Stimulated activated CD8-positive, alpha-beta memory T cell treated with anti-CD3 and anti-CD28 coated beads, Interleukin-2, amount 100 ng/mL, for 48 hours (primary cell): ENCODE data around the gene PTH.

Experiments used
- DNase-seq, 2 donors: peaks; one replicate each; pipeline ENCODE4 v3.0.0-alpha.2; 2020; ENCODE audit warnings: low read depth in 2 of 2

The PTH gene

DNA sequence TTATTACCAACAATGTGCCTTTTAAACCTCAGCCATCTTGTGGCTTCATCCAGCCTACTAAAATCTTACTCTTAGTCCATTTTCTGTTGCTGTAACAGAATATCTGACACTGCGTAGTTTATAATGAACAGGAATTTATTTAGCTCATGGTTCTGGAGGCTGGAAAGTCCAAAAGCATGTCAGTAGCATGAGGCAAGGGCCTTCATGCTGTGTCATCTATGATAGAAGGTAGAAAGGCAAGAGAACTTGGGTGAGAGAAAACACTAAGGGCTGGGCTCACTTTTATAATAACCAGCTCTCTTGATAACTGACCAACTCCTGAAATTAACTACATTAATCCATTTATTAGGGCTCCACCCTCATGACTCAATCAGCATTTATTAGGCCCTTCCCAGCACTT is 46.3 kb downstream of the PTH start:
- no peak for DNase-seq

DNA sequence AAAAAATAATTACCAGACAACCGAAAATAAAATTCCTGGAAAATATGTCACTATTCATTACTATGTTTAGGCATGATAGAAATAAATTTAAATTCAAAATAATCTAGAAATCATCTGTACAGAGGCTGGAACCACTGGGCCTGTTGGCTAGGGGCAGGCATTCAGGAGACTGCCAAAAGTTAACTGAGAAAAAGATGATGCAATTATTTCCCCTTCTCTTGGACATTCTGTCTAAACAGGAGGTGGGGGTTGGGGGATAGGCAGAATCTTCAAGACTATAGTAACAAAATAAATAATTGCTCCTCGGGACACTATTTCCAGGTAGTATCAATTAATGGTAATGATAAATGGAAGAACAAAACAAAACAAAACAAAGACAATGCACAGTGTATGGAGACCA is 46.9 kb downstream of the PTH start:
- no peak for DNase-seq

DNA sequence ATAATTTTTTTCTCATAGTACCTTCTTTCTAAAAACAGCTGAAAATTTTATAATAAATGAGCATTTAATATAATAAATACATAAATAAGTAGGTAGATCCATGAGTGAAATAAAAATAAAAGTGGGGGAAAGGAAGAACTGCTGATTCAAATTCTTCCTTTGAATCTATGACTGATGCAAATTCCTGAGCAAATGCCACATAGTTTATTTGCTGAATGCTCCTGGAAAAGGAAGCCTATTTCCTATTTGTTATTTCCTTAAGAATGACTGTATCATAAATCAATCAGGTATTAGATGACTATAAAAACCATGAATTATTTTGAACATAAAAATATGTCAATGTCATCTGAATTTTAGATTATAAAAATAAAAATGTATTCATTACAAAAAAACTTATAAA is 49.4 kb downstream of the PTH start:
- DNase-seq = no peak

DNA sequence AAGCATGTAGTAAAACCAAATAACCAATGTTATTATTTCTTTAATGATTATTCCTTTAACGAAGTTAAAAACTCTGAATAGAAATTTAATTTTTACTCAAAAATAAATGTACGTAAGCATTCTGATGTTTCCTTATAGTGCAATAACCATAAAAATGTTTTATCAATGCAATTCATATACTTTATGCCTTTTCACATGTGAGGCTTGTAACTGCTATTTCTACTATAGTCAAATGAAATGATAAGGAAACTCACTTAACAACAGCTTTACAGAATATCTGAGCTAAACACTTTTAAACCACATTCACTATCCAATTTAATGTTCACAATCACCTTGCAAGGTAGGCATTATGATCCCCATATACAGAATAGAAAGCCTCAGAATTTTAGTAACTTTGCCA is 50.2 kb downstream of the PTH start:
- no peak for DNase-seq
